Esophagus squamous epithelium (tissue), 4 donors: ENCODE measurements around the gene DLST.

Experiments
- POLR2A ChIP-seq, 4 donors: fragments of 450-650 bp; IDR thresholded peaks; one replicate each; pipeline ENCODE4 v1.6.1; 2017; ENCODE audit warnings: antibody characterized with exemption in 4 of 4, mild to moderate bottlenecking in 4 of 4, moderate library complexity in 3 of 4
- TF ChIP-seq, protein P1 (sequence below), 6 experiments: fragments of 450-650 bp in 4 of 6; fragments of 200-600 bp in 2 of 6; sonication (generic) in 2 of 6; IDR thresholded peaks; one replicate each; pipeline ENCODE4 v1.5.1; 2016 to 2019; ENCODE audit warnings: antibody characterized with exemption in 6 of 6, mild to moderate bottlenecking in 4 of 6, moderate library complexity in 4 of 6

DNA sequence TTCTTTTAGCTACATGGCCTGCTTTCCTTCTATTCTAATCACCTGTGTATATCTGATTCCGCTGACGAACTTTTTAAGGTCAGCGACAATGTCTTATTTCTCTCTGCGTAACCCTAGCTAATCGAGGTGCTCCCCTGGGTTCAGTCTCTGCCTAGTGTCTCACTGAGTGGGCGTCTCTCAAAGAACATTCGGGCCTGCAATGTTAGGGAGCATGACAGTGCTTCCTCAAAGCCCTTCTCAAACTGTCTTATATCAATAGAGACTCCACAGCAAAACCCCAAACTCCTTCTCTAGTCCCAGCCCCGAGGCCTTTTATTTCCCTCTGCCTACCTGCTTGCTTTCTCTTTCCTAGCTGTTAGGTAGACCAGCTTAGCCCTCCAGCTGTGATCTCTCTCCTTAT lies 55.0 kb downstream of the DLST start:
- TF ChIP-seq, protein P1, sequence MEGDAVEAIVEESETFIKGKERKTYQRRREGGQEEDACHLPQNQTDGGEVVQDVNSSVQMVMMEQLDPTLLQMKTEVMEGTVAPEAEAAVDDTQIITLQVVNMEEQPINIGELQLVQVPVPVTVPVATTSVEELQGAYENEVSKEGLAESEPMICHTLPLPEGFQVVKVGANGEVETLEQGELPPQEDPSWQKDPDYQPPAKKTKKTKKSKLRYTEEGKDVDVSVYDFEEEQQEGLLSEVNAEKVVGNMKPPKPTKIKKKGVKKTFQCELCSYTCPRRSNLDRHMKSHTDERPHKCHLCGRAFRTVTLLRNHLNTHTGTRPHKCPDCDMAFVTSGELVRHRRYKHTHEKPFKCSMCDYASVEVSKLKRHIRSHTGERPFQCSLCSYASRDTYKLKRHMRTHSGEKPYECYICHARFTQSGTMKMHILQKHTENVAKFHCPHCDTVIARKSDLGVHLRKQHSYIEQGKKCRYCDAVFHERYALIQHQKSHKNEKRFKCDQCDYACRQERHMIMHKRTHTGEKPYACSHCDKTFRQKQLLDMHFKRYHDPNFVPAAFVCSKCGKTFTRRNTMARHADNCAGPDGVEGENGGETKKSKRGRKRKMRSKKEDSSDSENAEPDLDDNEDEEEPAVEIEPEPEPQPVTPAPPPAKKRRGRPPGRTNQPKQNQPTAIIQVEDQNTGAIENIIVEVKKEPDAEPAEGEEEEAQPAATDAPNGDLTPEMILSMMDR (IDR thresholded peaks at IDR 0.05) = no peak
- TF ChIP-seq POLR2A (IDR thresholded peaks at IDR 0.05) = no peak
